HCT116 (cell line): ENCODE data around the gene ZBTB17. TPM values are rescaled to one million over a fixed set of nuclear protein-coding genes. Genes with fewer than 3 reads are reported as not detected.

Experiments used
- ATAC-seq: fragments of 200-7000 bp; cut with Tn5 transposase; 2 replicates; pipeline ENCODE4 v1.9.1; 2020; ENCODE audit warnings: mild to moderate bottlenecking, moderate library complexity
- BruUV-seq: library from RNA; stranded (reverse); fragments of 400-500 nt; replicated peaks from 2 replicates; lab custom pipeline; 2021; lab: Mats Ljungman, UMichigan
- CTCF ChIA-PET: fragments of 300-600 bp; sonication (Branson Sonifier 250); formaldehyde crosslinking; loops from one replicate; lab custom pipeline; 2021; ENCODE audit warnings: antibody characterized with exemption; lab: Charles Lee
- POLR2A ChIA-PET: fragments of 300-600, 350-600 bp; sonication (Branson Sonifier 250); formaldehyde crosslinking; loops from one replicate; lab custom pipeline; 2021; ENCODE audit warnings: antibody characterized with exemption; lab: Charles Lee
- RAD21 ChIA-PET, 2 experiments: fragments of 300-600 bp; sonication (Branson Sonifier 250); formaldehyde crosslinking; loops; one replicate each; lab custom pipeline; 2023; ENCODE audit warnings: low total read pairs in 2 of 2; ENCODE audit not compliant: uncharacterized antibody in 2 of 2, unreplicated experiment in 2 of 2, low non-redundant PET in 1 of 2; lab: Charles Lee
- DNase-seq: peaks from one replicate; pipeline ENCODE4 v3.0.0-alpha.2; 2010; ENCODE audit warnings: low read depth, low spot score
- H2AFZ ChIP-seq: fragments of 200-600 bp; shearing (Covaris generic), sonication (generic); 2 replicates; pipeline ENCODE4 v1.6.1; 2017; ENCODE audit warnings: low read depth, mixed run types, mixed read lengths, antibody characterized with exemption, low read length; ENCODE audit not compliant: poor library complexity, severe bottlenecking
- H3K27ac ChIP-seq: 2 replicates; pipeline ENCODE4 v1.5.1; 2012; ENCODE audit warnings: low read depth, low read length
- H3K27me3 ChIP-seq: fragments of 200-600 bp; sonication (generic); 2 replicates; pipeline ENCODE4 v1.6.1; 2016; ENCODE audit warnings: mixed run types, low read length, mixed read lengths; ENCODE audit not compliant: insufficient read depth
- H3K36me3 ChIP-seq, 2 experiments: fragments of 200-500 bp in 1 of 2; fragments of 200-600 bp in 1 of 2; sonication (Bioruptor generic) in 1 of 2; sonication (generic) in 1 of 2; 2 replicates each; pipeline versions ENCODE4 v1.5.1 to v1.6.1; 2014 to 2016; ENCODE audit warnings: low read length in 2 of 2, inconsistent platforms in 1 of 2, mixed read lengths in 1 of 2, mixed run types in 1 of 2; ENCODE audit not compliant: insufficient read depth in 2 of 2, control insufficient read depth in 1 of 2
- H3K4me1 ChIP-seq, 2 experiments: fragments of 200-600 bp in 1 of 2; sonication (generic) in 1 of 2; 2 replicates each; pipeline versions ENCODE4 v1.5.1 to v1.6.1; 2012 to 2017; ENCODE audit warnings: low read length in 2 of 2, inconsistent platforms in 1 of 2, mild to moderate bottlenecking in 1 of 2, mixed read lengths in 1 of 2, mixed run types in 1 of 2, moderate library complexity in 1 of 2; ENCODE audit not compliant: insufficient read depth in 2 of 2, control insufficient read depth in 1 of 2
- H3K4me2 ChIP-seq: fragments of 200-600 bp; sonication (generic); 2 replicates; pipeline ENCODE4 v1.6.1; 2017; ENCODE audit warnings: mixed run types, low read length, mixed read lengths
- H3K4me3 ChIP-seq, 2 experiments: fragments of 200-600 bp in 1 of 2; sonication (generic) in 1 of 2; replicated peaks in 1 of 2; 2 replicates each; pipeline ENCODE4 v1.5.1; 2011 to 2016; ENCODE audit warnings: low read length in 2 of 2, control low read depth in 1 of 2, low read depth in 1 of 2, mild to moderate bottlenecking in 1 of 2, mixed read lengths in 1 of 2, mixed run types in 1 of 2
- H3K79me2 ChIP-seq: fragments of 200-600 bp; sonication (generic); 2 replicates; pipeline ENCODE4 v1.6.1; 2017; ENCODE audit warnings: mild to moderate bottlenecking, mixed run types, low read length, moderate library complexity, mixed read lengths; ENCODE audit not compliant: insufficient read depth
- H3K9ac ChIP-seq: fragments of 200-600 bp; sonication (generic); 2 replicates; pipeline ENCODE4 v1.6.1; 2016; ENCODE audit warnings: low read length, mixed read lengths
- H3K9me2 ChIP-seq: fragments of 200-600 bp; sonication (generic), shearing (Covaris generic); 2 replicates; pipeline ENCODE4 v1.6.1; 2017; ENCODE audit warnings: mixed run types, mild to moderate bottlenecking, moderate library complexity; ENCODE audit not compliant: insufficient read depth
- H3K9me3 ChIP-seq, 2 experiments: fragments of 200-500 bp in 1 of 2; fragments of 200-600 bp in 1 of 2; sonication (Bioruptor generic) in 1 of 2; sonication (generic) in 1 of 2; 2 replicates each; pipeline ENCODE4 v1.6.1; 2014 to 2017; ENCODE audit warnings: low read length in 2 of 2, mixed read lengths in 2 of 2, inconsistent platforms in 1 of 2, low read depth in 1 of 2, mild to moderate bottlenecking in 1 of 2, mixed run types in 1 of 2, moderate library complexity in 1 of 2; ENCODE audit not compliant: control insufficient read depth in 1 of 2, insufficient read depth in 1 of 2
- H4K20me1 ChIP-seq: fragments of 200-600 bp; sonication (generic), shearing (Covaris generic); 2 replicates; pipeline ENCODE4 v1.6.1; 2017; ENCODE audit warnings: mixed run types, mild to moderate bottlenecking, moderate library complexity; ENCODE audit not compliant: insufficient read depth
- CBX3 ChIP-seq: IDR thresholded peaks from 2 replicates; pipeline ENCODE4 v1.6.1; 2012; ENCODE audit warnings: low read depth
- EGR1 ChIP-seq: IDR thresholded peaks from 2 replicates; pipeline ENCODE4 v1.6.1; 2012; ENCODE audit warnings: low read depth
- ELF1 ChIP-seq: IDR thresholded peaks from 2 replicates; pipeline ENCODE4 v1.6.1; 2012; ENCODE audit warnings: low read depth, borderline replicate concordance
- EZH2phosphoT487 ChIP-seq: fragments of 200-600 bp; IDR thresholded peaks from 2 replicates; pipeline ENCODE4 v1.6.1; 2018; ENCODE audit warnings: antibody characterized with exemption, borderline replicate concordance
- JUND ChIP-seq: IDR thresholded peaks from 2 replicates; pipeline ENCODE4 v1.6.1; 2012
- POLR2A ChIP-seq: IDR thresholded peaks from 2 replicates; pipeline ENCODE4 v1.7.0; 2011; ENCODE audit warnings: borderline replicate concordance; ENCODE audit not compliant: insufficient read depth, insufficient read length; ENCODE audit errors: extremely low read depth
- POLR2AphosphoS5 ChIP-seq: IDR thresholded peaks from 2 replicates; pipeline ENCODE4 v1.6.1; 2011; ENCODE audit warnings: mild to moderate bottlenecking, low read depth, low read length, moderate library complexity
- RAD21 ChIP-seq: IDR thresholded peaks from 2 replicates; pipeline ENCODE4 v1.6.1; 2012; ENCODE audit warnings: low read depth, mild to moderate bottlenecking
- SIN3A ChIP-seq: IDR thresholded peaks from 2 replicates; pipeline ENCODE4 v1.6.1; 2012; ENCODE audit warnings: low read depth
- SP1 ChIP-seq: IDR thresholded peaks from 2 replicates; pipeline ENCODE4 v1.6.1; 2012; ENCODE audit warnings: low read depth
- SRF ChIP-seq: IDR thresholded peaks from 2 replicates; pipeline ENCODE4 v1.6.1; 2012; ENCODE audit warnings: low read depth
- TCF7L2 ChIP-seq: IDR thresholded peaks from 2 replicates; pipeline ENCODE4 v1.7.0; 2011; ENCODE audit warnings: borderline replicate concordance, inconsistent platforms; ENCODE audit not compliant: insufficient read depth, insufficient read length; ENCODE audit errors: extremely low read depth
- ZFX ChIP-seq: fragments of 450-650 bp; IDR thresholded peaks from 2 replicates; pipeline ENCODE4 v1.6.1; 2017
- ZNF274 ChIP-seq: fragments of 200-500 bp; sonication (Bioruptor generic); IDR thresholded peaks from 2 replicates; pipeline ENCODE4 v1.6.1; 2014; ENCODE audit warnings: mild to moderate bottlenecking, low read depth, low read length, inconsistent platforms
- intact Hi-C: fragments of 100-400 bp; cut with micrococcal nuclease; formaldehyde crosslinking; loops from 2 replicates; pipeline ENCODE4 v1.10.0; 2022
- total RNA-seq: library from RNA; stranded (reverse); gene quantifications from one replicate; pipeline ENCODE4 v1.2.1, GENCODE V29; 2021; ENCODE audit not compliant: unreplicated experiment
- TF ChIP-seq, protein P1 (sequence below): IDR thresholded peaks from 2 replicates; pipeline ENCODE4 v1.6.1; 2011; ENCODE audit warnings: mild to moderate bottlenecking, low read length, moderate library complexity; ENCODE audit not compliant: insufficient replicate concordance; ENCODE audit errors: extremely low read depth
- TF ChIP-seq, protein P2 (sequence below): IDR thresholded peaks from 2 replicates; pipeline ENCODE4 v1.6.1; 2012; ENCODE audit warnings: low read depth
- TF ChIP-seq, protein P3 (sequence below), 3 experiments: fragments of 200-600 bp in 1 of 3; sonication (generic) in 1 of 3; IDR thresholded peaks in 2 of 3; conservative IDR thresholded peaks in 1 of 3; 2 replicates each; pipeline ENCODE4 v1.5.1; 2012 to 2017; ENCODE audit warnings: low read depth in 2 of 3, low read length in 2 of 3, antibody characterized with exemption in 1 of 3, borderline replicate concordance in 1 of 3, control low read depth in 1 of 3, mild to moderate bottlenecking in 1 of 3, mixed read lengths in 1 of 3, mixed run types in 1 of 3, moderate library complexity in 1 of 3; ENCODE audit not compliant: insufficient read depth in 1 of 3
- TF ChIP-seq, protein P4 (sequence below): IDR thresholded peaks from 2 replicates; pipeline ENCODE4 v1.6.1; 2012
- TF ChIP-seq, protein P5 (sequence below): IDR thresholded peaks from 2 replicates; pipeline ENCODE4 v1.6.1; 2012

ZBTB17 gene
- total RNA-seq, 1 experiment from 2014 or later: 31.6 TPM

DNA sequence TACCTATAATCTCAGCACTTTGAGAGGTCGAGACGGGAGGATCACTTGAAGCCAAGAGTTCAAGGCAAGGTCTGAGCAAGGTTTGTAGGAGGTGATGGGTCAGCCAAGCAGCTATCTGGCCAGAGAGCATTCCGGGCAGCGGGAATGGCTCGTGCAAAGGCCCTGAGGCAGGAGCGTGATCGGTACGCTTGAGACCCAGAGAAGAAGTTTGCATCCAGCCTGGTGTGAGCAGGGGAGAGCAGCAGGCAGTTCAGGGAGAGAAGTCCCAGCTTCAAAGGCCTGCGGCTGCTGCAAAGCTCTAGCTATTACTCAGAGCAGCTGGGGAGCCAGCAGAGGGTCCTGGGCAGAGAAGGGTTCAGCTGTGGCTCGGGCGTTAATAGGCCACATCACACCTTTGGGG, 23.0 kb upstream of the ZBTB17 start:
- no peak for DNase-seq
- POLR2A ChIA-PET: no interaction called here
- CTCF ChIA-PET: no interaction called here
- intact Hi-C loops: no loop called here
- H3K4me3 ChIP-seq: no peak overlapping the region
- no peak for TF ChIP-seq POLR2A
- TF ChIP-seq, protein P1, sequence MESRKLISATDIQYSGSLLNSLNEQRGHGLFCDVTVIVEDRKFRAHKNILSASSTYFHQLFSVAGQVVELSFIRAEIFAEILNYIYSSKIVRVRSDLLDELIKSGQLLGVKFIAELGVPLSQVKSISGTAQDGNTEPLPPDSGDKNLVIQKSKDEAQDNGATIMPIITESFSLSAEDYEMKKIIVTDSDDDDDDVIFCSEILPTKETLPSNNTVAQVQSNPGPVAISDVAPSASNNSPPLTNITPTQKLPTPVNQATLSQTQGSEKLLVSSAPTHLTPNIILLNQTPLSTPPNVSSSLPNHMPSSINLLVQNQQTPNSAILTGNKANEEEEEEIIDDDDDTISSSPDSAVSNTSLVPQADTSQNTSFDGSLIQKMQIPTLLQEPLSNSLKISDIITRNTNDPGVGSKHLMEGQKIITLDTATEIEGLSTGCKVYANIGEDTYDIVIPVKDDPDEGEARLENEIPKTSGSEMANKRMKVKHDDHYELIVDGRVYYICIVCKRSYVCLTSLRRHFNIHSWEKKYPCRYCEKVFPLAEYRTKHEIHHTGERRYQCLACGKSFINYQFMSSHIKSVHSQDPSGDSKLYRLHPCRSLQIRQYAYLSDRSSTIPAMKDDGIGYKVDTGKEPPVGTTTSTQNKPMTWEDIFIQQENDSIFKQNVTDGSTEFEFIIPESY: no peak
- no peak for TF ChIP-seq TCF7L2
- TF ChIP-seq SRF: no peak
- TF ChIP-seq, protein P2, sequence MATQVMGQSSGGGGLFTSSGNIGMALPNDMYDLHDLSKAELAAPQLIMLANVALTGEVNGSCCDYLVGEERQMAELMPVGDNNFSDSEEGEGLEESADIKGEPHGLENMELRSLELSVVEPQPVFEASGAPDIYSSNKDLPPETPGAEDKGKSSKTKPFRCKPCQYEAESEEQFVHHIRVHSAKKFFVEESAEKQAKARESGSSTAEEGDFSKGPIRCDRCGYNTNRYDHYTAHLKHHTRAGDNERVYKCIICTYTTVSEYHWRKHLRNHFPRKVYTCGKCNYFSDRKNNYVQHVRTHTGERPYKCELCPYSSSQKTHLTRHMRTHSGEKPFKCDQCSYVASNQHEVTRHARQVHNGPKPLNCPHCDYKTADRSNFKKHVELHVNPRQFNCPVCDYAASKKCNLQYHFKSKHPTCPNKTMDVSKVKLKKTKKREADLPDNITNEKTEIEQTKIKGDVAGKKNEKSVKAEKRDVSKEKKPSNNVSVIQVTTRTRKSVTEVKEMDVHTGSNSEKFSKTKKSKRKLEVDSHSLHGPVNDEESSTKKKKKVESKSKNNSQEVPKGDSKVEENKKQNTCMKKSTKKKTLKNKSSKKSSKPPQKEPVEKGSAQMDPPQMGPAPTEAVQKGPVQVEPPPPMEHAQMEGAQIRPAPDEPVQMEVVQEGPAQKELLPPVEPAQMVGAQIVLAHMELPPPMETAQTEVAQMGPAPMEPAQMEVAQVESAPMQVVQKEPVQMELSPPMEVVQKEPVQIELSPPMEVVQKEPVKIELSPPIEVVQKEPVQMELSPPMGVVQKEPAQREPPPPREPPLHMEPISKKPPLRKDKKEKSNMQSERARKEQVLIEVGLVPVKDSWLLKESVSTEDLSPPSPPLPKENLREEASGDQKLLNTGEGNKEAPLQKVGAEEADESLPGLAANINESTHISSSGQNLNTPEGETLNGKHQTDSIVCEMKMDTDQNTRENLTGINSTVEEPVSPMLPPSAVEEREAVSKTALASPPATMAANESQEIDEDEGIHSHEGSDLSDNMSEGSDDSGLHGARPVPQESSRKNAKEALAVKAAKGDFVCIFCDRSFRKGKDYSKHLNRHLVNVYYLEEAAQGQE: no peak
- TF ChIP-seq CBX3: no peak
- TF ChIP-seq JUND: no peak
- TF ChIP-seq SP1: no peak
- no peak for TF ChIP-seq EGR1
- TF ChIP-seq EZH2phosphoT487: no peak
- no peak for TF ChIP-seq ELF1
- no peak for TF ChIP-seq RAD21
- TF ChIP-seq ZNF274: no peak
- no peak for TF ChIP-seq ZFX
- TF ChIP-seq, protein P3, sequence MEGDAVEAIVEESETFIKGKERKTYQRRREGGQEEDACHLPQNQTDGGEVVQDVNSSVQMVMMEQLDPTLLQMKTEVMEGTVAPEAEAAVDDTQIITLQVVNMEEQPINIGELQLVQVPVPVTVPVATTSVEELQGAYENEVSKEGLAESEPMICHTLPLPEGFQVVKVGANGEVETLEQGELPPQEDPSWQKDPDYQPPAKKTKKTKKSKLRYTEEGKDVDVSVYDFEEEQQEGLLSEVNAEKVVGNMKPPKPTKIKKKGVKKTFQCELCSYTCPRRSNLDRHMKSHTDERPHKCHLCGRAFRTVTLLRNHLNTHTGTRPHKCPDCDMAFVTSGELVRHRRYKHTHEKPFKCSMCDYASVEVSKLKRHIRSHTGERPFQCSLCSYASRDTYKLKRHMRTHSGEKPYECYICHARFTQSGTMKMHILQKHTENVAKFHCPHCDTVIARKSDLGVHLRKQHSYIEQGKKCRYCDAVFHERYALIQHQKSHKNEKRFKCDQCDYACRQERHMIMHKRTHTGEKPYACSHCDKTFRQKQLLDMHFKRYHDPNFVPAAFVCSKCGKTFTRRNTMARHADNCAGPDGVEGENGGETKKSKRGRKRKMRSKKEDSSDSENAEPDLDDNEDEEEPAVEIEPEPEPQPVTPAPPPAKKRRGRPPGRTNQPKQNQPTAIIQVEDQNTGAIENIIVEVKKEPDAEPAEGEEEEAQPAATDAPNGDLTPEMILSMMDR (IDR thresholded peaks at IDR 0.05 in 2 of 3, conservative IDR thresholded peaks at IDR 0.05 in 1 of 3; ENCODE audit: borderline replicate concordance in 1 of 3, insufficient read depth in 1 of 3, low read depth in 2 of 3, low read length in 2 of 3): no peak
- TF ChIP-seq, protein P4, sequence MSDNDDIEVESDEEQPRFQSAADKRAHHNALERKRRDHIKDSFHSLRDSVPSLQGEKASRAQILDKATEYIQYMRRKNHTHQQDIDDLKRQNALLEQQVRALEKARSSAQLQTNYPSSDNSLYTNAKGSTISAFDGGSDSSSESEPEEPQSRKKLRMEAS: no peak
- TF ChIP-seq SIN3A: no peak
- TF ChIP-seq POLR2AphosphoS5: no peak
- TF ChIP-seq, protein P5, sequence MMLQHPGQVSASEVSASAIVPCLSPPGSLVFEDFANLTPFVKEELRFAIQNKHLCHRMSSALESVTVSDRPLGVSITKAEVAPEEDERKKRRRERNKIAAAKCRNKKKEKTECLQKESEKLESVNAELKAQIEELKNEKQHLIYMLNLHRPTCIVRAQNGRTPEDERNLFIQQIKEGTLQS: no peak
- TF ChIP-seq, all 23 proteins: peak for 0
- Histone ChIP-seq H3K79me2 (no peaks in the 10 kb centered on the region), H3K36me3 (no peaks in the 10 kb centered on the region), H4K20me1 (no peaks in the 10 kb centered on the region), H3K27me3 (no peaks in the 10 kb centered on the region), H2AFZ (no peak overlapping the region), H3K4me2 (no peak overlapping the region), H3K9ac (no peak overlapping the region), H3K9me3 (no peaks in the 10 kb centered on the region), H3K27ac (no peak overlapping the region), H3K4me1 (no peaks in the 10 kb centered on the region), H3K9me2 (no peaks in the 10 kb centered on the region)
- BruUV-seq: no TSS peak
- RAD21 ChIA-PET: no interaction called here
- ATAC-seq: no peak
